Loucy (cell line): ENCODE results near the gene POU2F1.

Experiments
- H2AFZ ChIP-seq: fragments of 200-600 bp; sonication (generic); 2 replicates; pipeline ENCODE4 v1.6.0; 2016; ENCODE audit warnings: antibody characterized with exemption, mild to moderate bottlenecking, low read length, moderate library complexity
- H3F3A ChIP-seq: fragments of 200-600 bp; 2 replicates; pipeline ENCODE4 v1.6.0; 2016; ENCODE audit warnings: antibody characterized with exemption, low read depth, mild to moderate bottlenecking
- H3K27me3 ChIP-seq: fragments of 200-600 bp; sonication (generic); 2 replicates; pipeline ENCODE4 v1.6.1; 2014; ENCODE audit warnings: low read length, mild to moderate bottlenecking; ENCODE audit not compliant: insufficient read depth, poor library complexity, severe bottlenecking
- H3K36me3 ChIP-seq: fragments of 200-600 bp; sonication (generic); 2 replicates; pipeline ENCODE4 v1.6.1; 2016; ENCODE audit warnings: low read length; ENCODE audit not compliant: insufficient read depth
- H3K4me1 ChIP-seq: fragments of 200-600 bp; sonication (generic); 2 replicates; pipeline ENCODE4 v1.5.1; 2014; ENCODE audit warnings: low read length, mild to moderate bottlenecking; ENCODE audit not compliant: insufficient read depth, poor library complexity, severe bottlenecking
- H3K4me2 ChIP-seq: fragments of 200-600 bp; sonication (generic); 2 replicates; pipeline ENCODE4 v1.6.0; 2014; ENCODE audit warnings: antibody characterized with exemption, low read length, low read depth, mild to moderate bottlenecking; ENCODE audit not compliant: poor library complexity, severe bottlenecking
- H3K4me3 ChIP-seq: fragments of 200-600 bp; sonication (generic); 2 replicates; pipeline ENCODE4 v1.5.1; 2014; ENCODE audit warnings: low read length, mild to moderate bottlenecking, mixed read lengths; ENCODE audit not compliant: poor library complexity, severe bottlenecking
- H3K79me2 ChIP-seq: fragments of 200-600 bp; sonication (generic); 2 replicates; pipeline ENCODE4 v1.6.1; 2014; ENCODE audit warnings: low read length; ENCODE audit not compliant: insufficient read depth
- H3K9ac ChIP-seq: fragments of 200-600 bp; sonication (generic); 2 replicates; pipeline ENCODE4 v1.6.0; 2014; ENCODE audit warnings: mild to moderate bottlenecking, low read depth, low read length, moderate library complexity; ENCODE audit not compliant: poor library complexity, severe bottlenecking
- H3K9me2 ChIP-seq: fragments of 200-600 bp; sonication (generic); replicated peaks from 2 replicates; pipeline ENCODE4 v1.6.1; 2016; ENCODE audit warnings: low read depth, low read length, mixed read lengths
- H3K9me3 ChIP-seq: fragments of 200-600 bp; sonication (generic); 2 replicates; pipeline ENCODE4 v1.6.1; 2014; ENCODE audit warnings: mild to moderate bottlenecking, antibody characterized with exemption, low read length, low read depth; ENCODE audit not compliant: insufficient read depth
- H4K20me1 ChIP-seq: fragments of 200-600 bp; sonication (generic); 2 replicates; pipeline ENCODE4 v1.6.0; 2014; ENCODE audit warnings: antibody characterized with exemption, low read length, mild to moderate bottlenecking; ENCODE audit not compliant: insufficient read depth, poor library complexity, severe bottlenecking
- CTCF ChIP-seq: fragments of 200-600 bp; sonication (generic); conservative IDR thresholded peaks from 2 replicates; pipeline ENCODE4 v1.5.1; 2014; ENCODE audit warnings: mild to moderate bottlenecking, antibody characterized with exemption, low read length
- EZH2phosphoT487 ChIP-seq: fragments of 200-600 bp; IDR thresholded peaks from 2 replicates; pipeline ENCODE4 v1.6.1; 2018; ENCODE audit warnings: antibody characterized with exemption, mild to moderate bottlenecking, moderate library complexity, borderline replicate concordance

The POU2F1 gene

GRCh38 chr1:167462341-167462740 lies 241.7 kb downstream of the POU2F1 start:
- no peaks in the 10 kb centered on the region for H3K9me2 ChIP-seq
- TF ChIP-seq CTCF, result no peak
- TF ChIP-seq EZH2phosphoT487, result no peak
- H3K79me2 ChIP-seq, result peaks cover 61% of the 10 kb centered on the region; the same call in 1 of the 2 replicates
- H3K4me3 ChIP-seq, result no peak overlapping the region
- H4K20me1 ChIP-seq, result peaks cover 6% of the 10 kb centered on the region
- H3K9me3 ChIP-seq, result no peaks in the 10 kb centered on the region
- no peaks in the 10 kb centered on the region for H3K27me3 ChIP-seq
- peaks cover 36% of the 10 kb centered on the region; the same call in 1 of the 2 replicates for H3K36me3 ChIP-seq
- no peaks in the 10 kb centered on the region for H3K4me1 ChIP-seq
- no peak overlapping the region for H2AFZ ChIP-seq
- H3K9ac ChIP-seq, result no peak overlapping the region
- no peak overlapping the region for H3K4me2 ChIP-seq
- no peaks in the 10 kb centered on the region for H3F3A ChIP-seq

GRCh38 chr1:167463080-167463479 lies 242.4 kb downstream of the POU2F1 start:
- H3K9me3 ChIP-seq, result no peaks in the 10 kb centered on the region
- H2AFZ ChIP-seq, result no peak overlapping the region
- no peaks in the 10 kb centered on the region for H3K9me2 ChIP-seq
- H4K20me1 ChIP-seq, result peaks cover 12% of the 10 kb centered on the region
- no peaks in the 10 kb centered on the region for H3K4me1 ChIP-seq
- peaks cover 36% of the 10 kb centered on the region; the same call in 1 of the 2 replicates for H3K36me3 ChIP-seq
- H3K9ac ChIP-seq, result no peak overlapping the region
- H3K4me3 ChIP-seq, result no peak overlapping the region
- H3K4me2 ChIP-seq, result no peak overlapping the region
- H3F3A ChIP-seq, result no peaks in the 10 kb centered on the region
- H3K27me3 ChIP-seq, result no peaks in the 10 kb centered on the region
- H3K79me2 ChIP-seq, result peaks cover 60% of the 10 kb centered on the region; the same call in 1 of the 2 replicates
- TF ChIP-seq CTCF, result no peak
- no peak for TF ChIP-seq EZH2phosphoT487

GRCh38 chr1:167463875-167464575 lies 243.3 kb downstream of the POU2F1 start:
- Histone ChIP-seq H3K79me2 (peaks cover 66% of the 10 kb centered on the region; the same call in 1 of the 2 replicates), H3K4me1 (no peaks in the 10 kb centered on the region), H3K27me3 (no peaks in the 10 kb centered on the region)

More at GRCh38 chr1:167463875-167464575, 243.3 kb downstream of the POU2F1 start:
- no peaks in the 10 kb centered on the region for H3F3A ChIP-seq
- no peaks in the 10 kb centered on the region for H3K9me2 ChIP-seq
- peaks cover 36% of the 10 kb centered on the region; the same call in 1 of the 2 replicates for H3K36me3 ChIP-seq
- no peak overlapping the region for H3K4me3 ChIP-seq
- peaks cover 18% of the 10 kb centered on the region for H4K20me1 ChIP-seq
- H3K9me3 ChIP-seq, result no peaks in the 10 kb centered on the region
- no peak overlapping the region for H2AFZ ChIP-seq
- no peak for TF ChIP-seq EZH2phosphoT487
- TF ChIP-seq CTCF, result no peak
- no peak overlapping the region for H3K9ac ChIP-seq
- no peak overlapping the region for H3K4me2 ChIP-seq
